K562 treated with DMSO at 1 percent for 24 hours (cell line): ENCODE data around the gene SH3BP5. TPM values are rescaled to one million over a fixed set of nuclear protein-coding genes. Genes with fewer than 3 reads are reported as not detected.

ENCODE experiments used
- total RNA-seq: library from RNA; unstranded; fragments of 300-600 nt; gene quantifications from 2 replicates; pipeline ENCODE4 v1.2.3, GENCODE V29; 2022; ENCODE audit warnings: low read depth; ENCODE audit not compliant: insufficient read depth

The SH3BP5 gene
- 16.8 and 22.3 TPM in 2 replicates for total RNA-seq

GRCh38 chr3:15332405-15333098 lies at the start of gene SH3BP5:
Gene SH3BP5 (minus strand): TSS chr3:15332586. CDS start chr3:15332408, 178 bp downstream.

GRCh38 chr3:15205934-15206661 lies 126.3 kb downstream of the SH3BP5 start, which contains the start of gene CAPN7:
Gene CAPN7 (plus strand): TSS chr3:15206246. CDS start chr3:15206496, 250 bp downstream.

Other genes with a start within 250 kb of the SH3BP5 start
- 10.1 and 12.3 TPM in 2 replicates for gene RBSN, start 233.4 kb downstream of the SH3BP5 start, total RNA-seq
- 45.6 and 47.8 TPM in 2 replicates for gene CAPN7, start 126.3 kb downstream of the SH3BP5 start, total RNA-seq
- 13.0 and 13.5 TPM in 2 replicates for gene METTL6, start 95.0 kb upstream of the SH3BP5 start, total RNA-seq
- gene EAF1, start 95.0 kb upstream of the SH3BP5 start, total RNA-seq: 14.9 and 18.7 TPM in 2 replicates
- gene COLQ, start 189.1 kb upstream of the SH3BP5 start, total RNA-seq: 0.25 TPM in 1 of 2 replicates, not detected in the other